ENCODE results near the gene TACR1. TPM values are rescaled to one million over a fixed set of nuclear protein-coding genes. Genes with fewer than 3 reads are reported as not detected.

Gene TACR1
- total and polyA plus RNA-seq, 2 of the 8 experiments (the other 6 are each of a cell fraction or from before 2014, with no cell fraction given), result 0.09 to 0.37 TPM

GRCh38 chr2:75192496-75192895 lies 6.8 kb downstream of the TACR1 start (continued):
- no peak for TF ChIP-seq CHD7 (IDR thresholded peaks at IDR 0.05; ENCODE audit: insufficient replicate concordance, low read length)
- TF ChIP-seq TEAD4 (IDR thresholded peaks at IDR 0.05; ENCODE audit: low read depth, low read length), result no peak
- TF ChIP-seq SIX5 (IDR thresholded peaks at IDR 0.05; ENCODE audit: low read depth, low read length), result no peak
- TF ChIP-seq BCL11A (IDR thresholded peaks at IDR 0.05; ENCODE audit: low read depth in 2 of 2, low read length in 2 of 2), result no peak
- no peak for TF ChIP-seq ATF3 (IDR thresholded peaks at IDR 0.05; ENCODE audit: insufficient read depth, low read depth, low read length)
- no peak for TF ChIP-seq HDAC2 (IDR thresholded peaks at IDR 0.05; ENCODE audit: borderline replicate concordance in 1 of 2, low read depth in 2 of 2, low read length in 2 of 2)
- TF ChIP-seq CHD2 (IDR thresholded peaks at IDR 0.05; ENCODE audit: low read length), result no peak
- TF ChIP-seq, protein P1, sequence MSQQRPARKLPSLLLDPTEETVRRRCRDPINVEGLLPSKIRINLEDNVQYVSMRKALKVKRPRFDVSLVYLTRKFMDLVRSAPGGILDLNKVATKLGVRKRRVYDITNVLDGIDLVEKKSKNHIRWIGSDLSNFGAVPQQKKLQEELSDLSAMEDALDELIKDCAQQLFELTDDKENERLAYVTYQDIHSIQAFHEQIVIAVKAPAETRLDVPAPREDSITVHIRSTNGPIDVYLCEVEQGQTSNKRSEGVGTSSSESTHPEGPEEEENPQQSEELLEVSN (IDR thresholded peaks at IDR 0.05), result no peak
- TF ChIP-seq GABPA (IDR thresholded peaks at IDR 0.05; ENCODE audit: borderline replicate concordance, insufficient read depth, low read length), result no peak
- no peak for TF ChIP-seq TCF12 (IDR thresholded peaks at IDR 0.05; ENCODE audit: low read depth, low read length)

All from H1 (cell line).